OCI-M1 (cell line): ENCODE measurements around the gene SLC25A45.
A peak's percentile ranks its signal among the peaks of the same experiment; 100 is the strongest.

Experiments used
- DNase-seq: peaks from one replicate; lab custom pipeline; 2025; lab: John Stamatoyannopoulos, UW

Gene SLC25A45

GRCh38 chr11:65404638-65405339 is 22.3 kb upstream of the SLC25A45 start:
- DNase-seq: no peak

GRCh38 chr11:65404210-65404609 is 21.8 kb upstream of the SLC25A45 start:
- no peak for DNase-seq

- peak; percentile 92 for DNase-seq
Measured at GRCh38 chr11:65403607-65404121, 21.2 kb upstream of the SLC25A45 start.

GRCh38 chr11:65402790-65403189 is 20.3 kb upstream of the SLC25A45 start:
- DNase-seq: no peak

GRCh38 chr11:65401803-65402248 is 19.4 kb upstream of the SLC25A45 start:
- DNase-seq: no peak

GRCh38 chr11:65401073-65401802 is 18.8 kb upstream of the SLC25A45 start:
- no peak for DNase-seq

GRCh38 chr11:65400307-65401072 is 18.0 kb upstream of the SLC25A45 start:
- DNase-seq: no peak

- no peak for DNase-seq
Measured at GRCh38 chr11:65399845-65400244, 17.4 kb upstream of the SLC25A45 start.

- no peak for DNase-seq
Measured at GRCh38 chr11:65399249-65399648, 16.8 kb upstream of the SLC25A45 start.

GRCh38 chr11:65398362-65398910 is 16.0 kb upstream of the SLC25A45 start:
- no peak for DNase-seq

- no peak for DNase-seq
Measured at GRCh38 chr11:65396769-65397745, 14.6 kb upstream of the SLC25A45 start.

GRCh38 chr11:65395961-65396530 is 13.6 kb upstream of the SLC25A45 start:
- no peak for DNase-seq

- DNase-seq: no peak
Measured at GRCh38 chr11:65394125-65394536, 11.7 kb upstream of the SLC25A45 start.

GRCh38 chr11:65393513-65394079 is 11.2 kb upstream of the SLC25A45 start:
- no peak for DNase-seq

- DNase-seq: no peak
Measured at GRCh38 chr11:65392899-65393298, 10.5 kb upstream of the SLC25A45 start.

- DNase-seq: no peak
Measured at GRCh38 chr11:65392186-65392829, 9.9 kb upstream of the SLC25A45 start.

GRCh38 chr11:65390996-65391395 is 8.6 kb upstream of the SLC25A45 start:
- DNase-seq: no peak

- DNase-seq: no peak
Measured at GRCh38 chr11:65390099-65390941, 7.9 kb upstream of the SLC25A45 start.
